Hepatocyte (in vitro differentiated cells): ENCODE results near the gene HJURP. TPM values are rescaled to one million over a fixed set of nuclear protein-coding genes. Genes with fewer than 3 reads are reported as not detected.

Experiments used
- DNase-seq: peaks from one replicate; pipeline ENCODE4 v3.0.0-alpha.2; 2016; ENCODE audit warnings: low spot score
- H2AFZ ChIP-seq: fragments of 200-600 bp; sonication (generic); 2 replicates; pipeline ENCODE4 v1.6.0; 2016; ENCODE audit warnings: antibody characterized with exemption, mild to moderate bottlenecking
- H3K27ac ChIP-seq: fragments of 200-600 bp; sonication (generic); 2 replicates; pipeline ENCODE4 v1.5.1; 2016; ENCODE audit warnings: mild to moderate bottlenecking
- H3K27me3 ChIP-seq: fragments of 200-600 bp; sonication (generic); 2 replicates; pipeline ENCODE4 v1.6.1; 2016
- H3K36me3 ChIP-seq: fragments of 200-600 bp; sonication (generic); replicated peaks from 2 replicates; pipeline ENCODE4 v1.5.1; 2016; ENCODE audit warnings: low read depth; ENCODE audit not compliant: insufficient read depth
- H3K4me1 ChIP-seq: fragments of 200-600 bp; sonication (generic); 2 replicates; pipeline ENCODE4 v1.5.1; 2016; ENCODE audit warnings: mild to moderate bottlenecking, moderate library complexity; ENCODE audit not compliant: insufficient read depth
- H3K4me2 ChIP-seq: fragments of 200-600 bp; sonication (generic); 2 replicates; pipeline ENCODE4 v1.6.0; 2016
- H3K4me3 ChIP-seq: fragments of 200-600 bp; sonication (generic); 2 replicates; pipeline ENCODE4 v1.5.1; 2016; ENCODE audit warnings: mild to moderate bottlenecking
- H3K79me2 ChIP-seq: fragments of 200-600 bp; sonication (generic); 2 replicates; pipeline ENCODE4 v1.6.0; 2017; ENCODE audit warnings: mild to moderate bottlenecking
- H3K9me2 ChIP-seq: fragments of 200-600 bp; sonication (generic); replicated peaks from 2 replicates; pipeline ENCODE4 v1.6.0; 2017; ENCODE audit warnings: mild to moderate bottlenecking; ENCODE audit not compliant: insufficient read depth
- H3K9me3 ChIP-seq: fragments of 200-600 bp; sonication (generic); 2 replicates; pipeline ENCODE4 v1.5.1; 2016; ENCODE audit warnings: low read depth, mild to moderate bottlenecking
- H4K20me1 ChIP-seq: fragments of 200-600 bp; sonication (generic); 2 replicates; pipeline ENCODE4 v1.6.0; 2016; ENCODE audit warnings: mild to moderate bottlenecking; ENCODE audit not compliant: insufficient read depth, poor library complexity, severe bottlenecking
- CTCF ChIP-seq: fragments of 200-600 bp; sonication (generic); IDR thresholded peaks from 2 replicates; pipeline ENCODE4 v1.5.1; 2016; ENCODE audit warnings: antibody characterized with exemption, mild to moderate bottlenecking; ENCODE audit not compliant: poor library complexity
- EZH2 ChIP-seq: fragments of 200-600 bp; sonication (generic); IDR thresholded peaks from 2 replicates; pipeline ENCODE4 v1.6.1; 2016; ENCODE audit warnings: antibody characterized with exemption, mild to moderate bottlenecking, borderline replicate concordance
- EZH2phosphoT487 ChIP-seq: fragments of 200-600 bp; sonication (generic); IDR thresholded peaks from one replicate; pipeline ENCODE4 v1.6.1; 2018; ENCODE audit warnings: antibody characterized with exemption, mild to moderate bottlenecking, low read depth, moderate library complexity; ENCODE audit not compliant: unreplicated experiment, severe bottlenecking
- WGBS: methylation state at CpG from one replicate; pipeline ENCODE4 v1.1.6; 2016; ENCODE audit warnings: low lambda C conversion rate; ENCODE audit errors: missing lambda C conversion rate; 5-methylcytosine and 5-hydroxymethylcytosine counted together
- polyA plus RNA-seq: library from polyadenylated mRNA; unstranded; fragments of >200 nt; fragmentation: Nextera tagmentation; extraction: Ambion mirVana; gene quantifications from 2 replicates; pipeline ENCODE4 v1.2.1, GENCODE V29; 2016
- total RNA-seq: library from RNA; depleted of rRNA; stranded (reverse); fragments of >200 nt; gene quantifications from 2 replicates; pipeline ENCODE4 v1.2.3, GENCODE V29; 2014

The HJURP gene
- total and polyA plus RNA-seq, 2 experiments from 2014 or later: 2.7 to 5.0 TPM

- Histone ChIP-seq H3K4me1 (no peaks in the 10 kb centered on the region), H3K79me2 (peaks cover 33% of the 10 kb centered on the region), H3K27ac (no peak overlapping the region), H2AFZ (no peak overlapping the region), H3K36me3 (no peaks in the 10 kb centered on the region), H3K27me3 (no peaks in the 10 kb centered on the region), H4K20me1 (no peaks in the 10 kb centered on the region), H3K9me2 (no peaks in the 10 kb centered on the region), H3K9me3 (no peaks in the 10 kb centered on the region), H3K4me3 (no peak overlapping the region), H3K4me2 (no peak overlapping the region)
- 97% methylated on average over 13 of the region's 13 CpGs for WGBS
- TF ChIP-seq CTCF (no peak), EZH2 (no peak), EZH2phosphoT487 (no peak)
- DNase-seq: no peak
These were observed 6.1 kb downstream of the HJURP start for GRCh38 chr2:233848276-233848675.

DNA sequence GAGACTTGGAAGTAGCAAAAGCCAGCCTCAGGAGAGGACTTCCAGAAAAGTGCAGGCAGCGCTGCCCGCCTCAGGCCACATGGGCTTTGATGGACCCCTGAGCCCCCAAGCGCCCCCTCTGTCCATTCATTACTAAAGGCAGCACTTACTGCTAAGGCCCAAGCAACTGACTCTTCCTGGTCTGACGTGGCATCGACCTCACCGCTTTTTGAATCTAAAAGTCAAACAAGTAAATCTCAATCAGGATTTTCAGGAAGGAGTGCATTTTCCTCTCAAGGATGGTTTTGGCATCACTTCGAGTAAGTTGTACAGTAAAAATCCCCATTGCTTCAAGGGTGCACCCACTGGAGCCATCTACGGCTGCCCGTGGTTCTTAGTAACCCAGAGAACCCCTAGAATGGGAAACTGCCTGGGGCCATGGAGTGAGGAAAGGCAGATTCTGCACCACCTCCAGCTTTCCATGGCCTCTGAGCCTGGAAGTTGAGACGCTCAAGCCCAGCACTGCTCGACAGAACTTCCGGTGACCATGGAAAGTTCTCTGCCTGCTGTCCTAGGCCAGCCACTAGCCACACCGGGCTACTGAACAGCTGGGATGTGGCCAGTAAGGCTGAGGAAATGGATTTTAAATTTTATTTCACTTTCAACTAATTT, 7.0 kb downstream of the HJURP start:
- Histone ChIP-seq H3K4me2 (no peak overlapping the region), H3K4me3 (no peak overlapping the region), H2AFZ (no peak overlapping the region), H3K9me2 (no peaks in the 10 kb centered on the region), H3K79me2 (peaks cover 23% of the 10 kb centered on the region), H3K4me1 (no peaks in the 10 kb centered on the region), H3K27ac (no peak overlapping the region), H3K9me3 (no peaks in the 10 kb centered on the region), H3K36me3 (no peaks in the 10 kb centered on the region), H3K27me3 (no peaks in the 10 kb centered on the region), H4K20me1 (no peaks in the 10 kb centered on the region)
- no peak for TF ChIP-seq EZH2phosphoT487
- no peak for TF ChIP-seq EZH2
- TF ChIP-seq CTCF: no peak
- no peak for DNase-seq
- 99% methylated on average over 13 of the region's 13 CpGs for WGBS

DNA sequence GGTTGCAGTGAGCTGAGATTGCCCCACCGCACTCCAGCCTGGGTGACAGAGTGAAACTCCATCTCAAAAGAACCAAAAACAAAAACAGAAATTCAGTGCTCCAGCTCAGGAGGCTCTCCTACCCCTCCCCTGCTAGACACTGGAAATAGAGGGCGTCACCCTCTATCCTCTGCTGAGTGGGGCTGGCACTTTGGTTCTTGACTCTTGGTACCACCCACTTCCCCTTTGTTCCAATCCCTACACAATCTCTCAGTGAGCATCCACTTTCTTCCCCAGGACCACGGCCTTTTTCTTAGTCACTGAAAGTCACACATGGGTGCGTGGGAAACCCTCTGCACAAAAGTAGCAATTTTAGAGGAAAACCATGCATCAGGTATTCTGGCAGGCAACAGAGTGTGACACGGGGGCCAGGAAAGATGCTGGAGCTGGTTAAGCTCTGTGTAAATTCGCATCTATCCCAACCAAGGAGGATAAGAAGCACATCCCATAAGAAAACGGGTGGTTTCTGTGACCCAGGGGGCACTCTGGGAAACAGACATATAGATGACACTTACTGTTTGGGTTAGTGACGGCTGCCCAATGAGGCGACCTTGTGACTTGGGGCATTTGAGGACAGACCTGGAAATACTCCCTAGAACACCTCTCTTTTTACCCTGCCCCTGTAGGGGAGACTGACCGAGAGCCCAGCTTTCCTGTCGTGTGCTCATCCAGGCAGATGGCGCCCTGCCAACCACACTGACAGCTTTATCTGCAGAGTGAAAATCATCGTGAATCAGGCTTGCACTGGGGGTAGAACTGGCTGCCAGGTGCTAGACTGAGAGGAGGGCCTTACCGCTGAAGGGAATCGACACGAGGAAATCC, 7.7 kb downstream of the HJURP start:
- H3K9me2 ChIP-seq: no peaks in the 10 kb centered on the region
- H3K36me3 ChIP-seq: no peaks in the 10 kb centered on the region
- no peak for DNase-seq
- H3K27ac ChIP-seq: no peak overlapping the region
- no peaks in the 10 kb centered on the region for H3K4me1 ChIP-seq
- H3K4me2 ChIP-seq: no peak overlapping the region
- no peaks in the 10 kb centered on the region for H4K20me1 ChIP-seq
- WGBS: 88% methylated on average over 16 of the region's 16 CpGs
- peaks cover 16% of the 10 kb centered on the region for H3K79me2 ChIP-seq
- H2AFZ ChIP-seq: no peak overlapping the region
- H3K9me3 ChIP-seq: no peaks in the 10 kb centered on the region
- H3K27me3 ChIP-seq: no peaks in the 10 kb centered on the region
- TF ChIP-seq CTCF (no peak), EZH2phosphoT487 (no peak), EZH2 (no peak)
- no peak overlapping the region for H3K4me3 ChIP-seq
